Activated T-helper 1 cell treated with anti-CD3 and anti-CD28 coated beads, Interleukin-2, amount 50 U/mL, for 16 hours (primary cell): ENCODE results near the gene PTBP2.
"Not testable (repeated sequence)": the region's sequence is repeated elsewhere in the genome, so short reads cannot be mapped to it uniquely, and the experiment has no call there.

ENCODE experiments used
- DNase-seq, 2 donors: peaks; one replicate each; pipeline ENCODE4 v3.0.0-alpha.2; 2020; ENCODE audit warnings: low read depth in 1 of 2, low spot score in 1 of 2

Gene PTBP2

DNA sequence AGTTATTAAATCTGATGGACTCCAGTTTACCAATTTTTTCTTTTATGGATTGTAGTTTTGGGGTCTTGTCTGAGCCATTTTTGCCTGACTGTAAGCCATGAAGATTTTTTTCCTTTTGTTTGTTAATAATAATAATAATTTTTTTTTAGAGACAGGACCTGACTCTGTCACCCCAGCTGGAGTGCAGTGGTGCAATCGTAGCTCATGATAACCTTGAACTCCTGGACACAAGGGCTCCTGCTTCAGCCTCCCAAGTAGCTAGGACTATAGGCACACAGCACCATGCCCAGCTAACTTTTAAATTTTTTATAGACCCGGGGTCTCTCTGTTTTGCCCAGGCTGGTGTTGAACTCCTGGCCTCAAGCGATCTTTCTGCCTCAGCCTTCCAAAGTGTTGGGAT, 6.3 kb downstream of the PTBP2 start:
- DNase-seq = no peak

DNA sequence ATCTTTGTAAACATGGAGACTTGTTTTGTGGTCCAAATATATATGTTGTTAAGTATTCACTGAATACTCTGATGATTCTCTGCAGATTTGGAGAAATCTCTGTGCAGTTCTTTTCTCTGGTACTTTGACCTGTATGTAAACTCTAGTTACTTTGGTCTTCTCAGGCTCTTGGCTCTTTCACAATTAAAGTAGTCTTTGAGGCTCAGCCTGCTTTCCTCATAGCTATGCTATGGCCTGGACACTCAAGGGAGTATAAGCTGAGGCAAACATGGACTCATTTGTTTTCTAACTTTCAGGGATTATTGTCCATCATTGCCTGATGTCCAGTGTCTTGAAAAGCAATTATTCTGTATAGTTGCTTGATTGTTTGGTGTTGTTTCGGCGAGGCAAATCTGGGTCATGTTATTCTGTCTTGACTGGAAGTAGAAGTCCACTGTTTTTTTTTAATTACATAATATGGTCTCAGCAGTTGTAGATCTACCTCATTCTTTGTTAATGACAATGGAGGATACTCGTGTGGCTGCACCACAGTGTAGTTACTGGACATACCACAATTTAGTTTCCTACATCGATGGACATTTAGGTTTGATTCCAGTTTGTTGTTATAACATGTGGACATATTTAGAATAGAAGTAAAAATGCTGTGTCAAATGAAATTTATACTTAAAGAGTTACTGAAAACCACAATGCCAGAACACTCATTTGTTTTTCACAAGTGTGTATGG, 9.2 kb downstream of the PTBP2 start:
- DNase-seq = no peak

DNA sequence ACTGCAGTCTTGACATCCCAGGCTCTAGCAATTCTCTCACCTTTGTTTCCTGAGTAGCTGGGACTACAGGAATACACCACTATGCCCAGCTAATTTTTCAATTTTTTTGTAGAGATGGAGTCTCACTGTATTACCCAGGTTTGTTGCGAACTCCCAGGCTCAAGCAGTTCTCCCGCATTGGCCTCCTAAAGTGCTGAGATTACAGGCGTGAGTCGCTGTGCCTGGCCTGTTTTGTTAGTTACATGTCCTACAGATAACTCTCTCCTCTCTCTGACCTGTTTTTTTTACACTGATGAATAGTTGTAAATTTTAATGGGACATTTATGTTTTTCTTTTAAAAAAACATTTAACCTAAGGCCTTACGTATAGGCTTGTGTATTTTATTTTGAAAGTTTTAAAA, 19.8 kb downstream of the PTBP2 start:
- no peak for DNase-seq

DNA sequence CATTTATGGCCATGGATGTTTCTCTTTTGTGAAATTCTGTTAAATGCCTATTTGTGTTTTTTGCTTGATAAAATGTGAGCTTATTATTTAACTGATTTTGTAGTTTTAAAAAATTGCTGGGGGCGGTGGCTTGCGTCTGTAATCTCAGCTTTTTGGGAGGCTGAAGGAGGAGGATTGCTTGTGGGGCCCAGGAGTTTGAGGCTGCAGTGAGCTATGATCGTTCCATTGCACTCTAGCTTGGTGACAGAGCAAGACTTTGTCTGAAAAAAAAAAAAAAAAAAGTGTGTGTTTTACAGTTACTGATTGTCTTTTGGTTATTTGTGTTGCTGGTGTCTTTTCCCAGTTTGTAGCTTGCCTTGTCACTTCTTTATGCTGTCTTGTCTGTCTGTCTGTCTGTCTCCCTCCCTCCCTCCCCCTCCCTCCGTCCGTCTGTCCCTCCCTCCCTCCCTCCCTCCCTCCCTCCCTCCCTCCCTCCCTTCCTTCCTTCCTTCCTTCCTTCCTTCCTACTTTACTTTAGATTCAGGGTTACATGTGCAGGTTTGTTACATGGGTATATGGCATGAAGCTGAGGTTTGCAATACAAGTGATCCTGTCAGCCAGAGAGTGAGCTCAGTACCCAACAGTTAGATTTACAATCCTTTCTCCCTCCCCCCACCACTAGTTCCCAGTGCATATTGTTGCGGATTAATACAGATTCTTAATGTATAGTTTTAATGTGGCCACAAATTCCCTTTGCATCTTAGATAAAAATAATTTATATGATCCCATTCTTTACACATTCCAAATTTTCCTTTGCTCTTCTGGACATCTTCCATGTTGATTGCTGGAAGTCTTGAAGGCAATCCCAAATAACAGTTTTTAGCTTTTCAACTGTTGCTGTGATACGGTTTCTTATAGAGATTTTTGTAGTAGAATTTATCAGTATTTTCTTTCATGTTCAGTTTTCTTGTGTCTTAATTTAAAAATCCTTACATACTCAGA, 25.1 kb downstream of the PTBP2 start:
- DNase-seq = no peak

DNA sequence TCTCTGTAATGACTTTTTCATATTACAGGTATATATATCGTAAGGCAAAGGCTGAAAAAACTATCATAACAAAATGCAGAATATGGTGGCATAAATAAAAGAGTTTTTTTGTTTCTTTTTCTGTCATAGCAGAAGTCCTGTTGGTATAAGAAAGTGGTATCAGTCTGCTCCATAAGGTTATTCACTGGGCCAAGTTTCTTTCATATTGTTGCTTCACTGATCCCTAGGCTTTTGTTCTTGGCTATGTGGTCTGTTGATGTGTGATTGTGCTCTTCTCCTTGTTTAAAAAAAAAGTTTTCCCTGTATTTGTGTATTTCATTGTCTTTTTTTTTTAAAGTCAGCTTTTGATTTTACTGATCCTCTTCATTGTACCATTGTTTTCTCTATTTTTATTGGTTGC, 26.0 kb downstream of the PTBP2 start:
- no peak for DNase-seq

DNA sequence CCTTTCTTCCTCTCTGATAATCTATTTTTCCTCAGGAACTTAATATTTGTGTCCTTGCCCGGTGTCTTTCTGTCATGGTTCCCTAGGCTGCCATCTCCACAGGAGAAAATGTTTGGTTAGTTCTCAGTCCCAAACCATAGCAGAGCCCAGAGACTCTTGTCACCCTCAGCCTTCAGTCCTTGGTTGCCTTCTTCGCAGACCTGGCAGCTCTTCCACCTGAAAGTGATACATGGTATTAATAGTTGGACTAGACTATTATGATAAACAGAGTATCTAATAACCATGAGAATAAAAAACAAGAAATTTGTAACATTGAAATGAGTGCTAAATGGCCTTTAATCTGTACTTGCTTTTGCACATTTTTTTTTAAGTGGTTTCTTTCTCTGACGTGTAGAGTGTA, 26.5 kb downstream of the PTBP2 start:
- DNase-seq = no peak

DNA sequence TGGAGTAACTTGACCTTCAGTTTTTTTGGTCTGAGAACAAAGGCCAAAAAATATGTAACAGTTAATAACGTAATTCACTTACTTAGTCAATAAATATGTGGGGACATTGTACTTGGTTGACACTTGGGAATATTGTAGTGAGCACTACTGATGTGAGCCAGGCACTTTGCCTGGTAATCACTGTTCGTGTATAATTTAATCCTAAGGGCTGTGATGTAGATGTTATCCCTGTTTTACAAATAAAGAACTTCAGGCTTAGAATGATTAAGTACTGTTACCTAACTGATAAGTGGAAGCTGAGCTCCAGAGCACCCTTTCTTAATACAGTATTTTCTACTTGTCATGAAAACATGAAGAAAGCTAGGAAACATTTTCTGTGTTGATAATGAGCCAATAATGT, 28.0 kb downstream of the PTBP2 start:
- no peak for DNase-seq

DNA sequence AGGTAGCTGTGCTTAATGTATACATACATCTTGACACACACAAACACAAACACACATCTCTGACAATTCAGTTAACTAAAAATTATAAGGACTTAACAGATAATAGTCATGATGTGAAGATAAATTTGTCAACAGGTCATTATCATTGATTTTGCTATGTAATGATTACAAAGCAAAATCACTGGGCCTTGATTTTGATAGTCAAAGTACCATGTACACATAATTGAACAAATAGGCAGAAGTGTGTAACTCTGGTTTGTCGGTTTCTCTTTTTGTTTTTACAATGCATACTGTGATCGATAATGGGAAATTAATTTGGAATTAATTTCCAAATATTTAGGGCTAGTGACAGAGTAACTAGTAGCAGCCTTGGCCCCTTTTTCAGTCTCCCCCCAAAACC, 30.8 kb downstream of the PTBP2 start:
- DNase-seq = no peak

DNA sequence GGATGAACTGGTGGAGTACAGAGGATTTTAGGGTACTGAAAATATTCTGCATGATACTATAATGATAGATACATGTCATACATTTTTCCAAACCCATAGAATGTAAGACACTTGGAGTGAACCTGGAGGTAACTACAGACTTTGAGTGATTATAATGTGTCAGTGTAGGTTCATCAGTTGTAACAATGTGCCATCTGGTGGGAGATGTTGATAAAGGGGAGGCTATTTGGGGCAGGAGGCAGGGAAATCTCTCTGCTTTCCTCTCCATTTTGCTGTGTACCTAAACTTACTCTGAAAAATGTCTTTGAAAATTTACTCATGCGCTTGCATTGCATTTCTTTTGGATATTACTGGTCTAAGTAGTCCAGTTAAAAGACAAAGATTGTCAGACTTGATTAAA, 35.2 kb downstream of the PTBP2 start:
- DNase-seq = no peak

DNA sequence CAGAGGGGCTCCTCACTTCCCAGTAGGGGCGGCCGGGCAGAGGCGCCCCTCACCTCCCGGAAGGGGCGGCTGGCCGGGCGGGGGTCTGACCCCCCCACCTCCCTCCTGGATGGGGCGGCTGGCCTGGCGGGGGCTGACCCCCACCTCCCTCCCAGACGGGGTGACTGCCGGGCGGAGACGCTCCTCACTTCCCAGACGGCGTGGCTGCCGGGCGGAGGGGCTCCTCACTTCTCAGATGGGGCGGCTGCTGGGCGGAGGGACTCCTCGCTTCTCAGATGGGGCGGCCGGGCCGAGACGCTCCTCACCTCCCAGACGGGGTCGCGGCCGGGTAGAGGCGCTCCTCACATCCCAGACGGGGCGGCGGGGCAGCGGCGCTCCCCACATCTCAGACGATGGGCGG, 41.0 kb downstream of the PTBP2 start:
- not testable (repeated sequence) for DNase-seq

DNA sequence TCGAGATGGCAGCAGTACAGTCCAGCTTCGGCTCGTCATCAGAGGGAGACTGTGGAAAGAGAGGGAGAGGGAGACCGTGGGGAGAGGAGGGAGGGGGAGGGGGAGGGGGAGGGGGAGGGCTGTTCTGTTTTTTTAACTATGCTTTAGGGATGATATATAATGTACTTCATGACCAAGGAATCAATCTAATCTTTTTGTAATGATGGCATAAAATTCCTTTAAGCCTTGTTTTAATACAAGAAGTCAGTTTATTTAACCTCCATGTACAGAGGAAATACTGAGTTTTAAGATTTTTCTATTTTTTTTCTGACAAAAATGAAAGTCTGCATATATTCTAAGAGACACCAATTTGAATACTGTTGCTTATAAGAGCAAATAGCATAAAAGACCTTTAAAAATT, 41.9 kb downstream of the PTBP2 start:
- no peak for DNase-seq

DNA sequence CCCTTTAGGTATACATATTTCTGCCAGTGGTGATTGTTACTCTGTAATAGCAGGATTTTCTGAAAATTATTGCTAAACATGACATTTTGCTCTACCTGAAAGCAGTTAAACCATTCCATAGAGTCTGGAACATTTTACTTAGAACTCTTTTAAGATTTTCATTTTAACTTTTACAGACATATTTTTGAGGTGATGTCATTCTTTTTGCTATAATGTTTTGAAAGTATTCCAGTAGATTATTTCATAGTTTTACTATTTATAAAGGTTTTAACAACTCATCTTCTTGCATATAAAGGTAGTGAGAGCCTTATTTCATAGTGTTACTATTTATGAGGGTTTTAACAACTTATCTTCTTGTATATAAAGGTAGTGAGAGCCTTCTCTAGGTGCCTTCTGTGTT, 42.9 kb downstream of the PTBP2 start:
- no peak for DNase-seq

DNA sequence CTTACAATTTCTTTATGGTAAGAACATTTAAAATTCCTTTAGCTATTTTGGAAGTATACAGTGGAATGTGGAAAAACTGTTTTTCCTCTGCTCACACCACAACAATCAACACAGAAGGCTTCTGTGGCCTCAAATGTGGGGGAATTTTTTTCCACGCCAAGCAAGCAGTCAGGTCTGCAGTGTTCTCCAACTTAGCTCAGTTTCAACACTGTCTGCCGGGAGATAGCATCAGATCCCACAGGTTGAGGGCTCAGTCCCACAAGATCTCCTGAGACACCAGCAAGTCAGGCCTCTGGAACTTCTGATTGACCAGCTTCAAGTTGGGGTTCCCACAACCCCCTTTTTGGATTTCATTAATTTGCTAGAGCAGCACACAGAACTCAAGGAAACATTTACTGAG, 50.3 kb downstream of the PTBP2 start:
- no peak for DNase-seq

DNA sequence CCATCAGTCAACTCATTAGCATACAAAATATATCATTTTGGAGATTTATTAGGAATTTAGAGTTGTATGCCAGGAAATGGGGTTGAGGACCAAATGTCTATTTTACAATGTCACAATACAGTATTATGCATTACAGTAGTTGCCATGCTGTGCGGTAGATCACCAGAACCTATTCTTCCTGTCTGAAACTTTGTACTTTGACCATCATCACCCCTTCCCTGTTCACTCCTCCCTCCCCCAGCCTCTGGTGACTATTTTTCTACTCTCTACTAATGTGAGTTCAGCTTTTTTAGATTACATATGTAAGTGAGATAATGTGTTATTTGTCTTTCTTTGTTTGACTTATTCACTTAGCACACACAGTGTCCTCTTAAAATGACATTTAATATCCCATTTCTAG, 50.8 kb downstream of the PTBP2 start:
- no peak for DNase-seq

DNA sequence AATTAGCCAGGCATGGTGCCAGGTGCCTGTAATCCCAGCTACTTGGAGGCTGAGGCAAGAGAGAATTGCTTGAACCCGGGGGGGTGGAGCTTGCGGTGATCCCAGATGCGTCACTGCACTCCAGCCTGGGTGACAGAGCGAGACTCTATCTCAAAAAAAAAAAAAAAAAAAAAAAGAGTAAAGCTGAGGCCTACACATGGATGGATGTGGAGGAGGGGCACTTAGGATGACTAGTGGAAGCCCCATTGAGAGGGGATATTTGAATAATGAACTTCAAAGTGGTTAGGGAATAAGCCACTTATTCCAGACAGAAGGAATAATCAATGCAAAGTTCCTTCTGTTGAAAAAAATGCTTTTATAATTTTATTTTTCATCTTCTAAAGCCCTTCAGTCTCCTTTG, 51.4 kb downstream of the PTBP2 start:
- no peak for DNase-seq

DNA sequence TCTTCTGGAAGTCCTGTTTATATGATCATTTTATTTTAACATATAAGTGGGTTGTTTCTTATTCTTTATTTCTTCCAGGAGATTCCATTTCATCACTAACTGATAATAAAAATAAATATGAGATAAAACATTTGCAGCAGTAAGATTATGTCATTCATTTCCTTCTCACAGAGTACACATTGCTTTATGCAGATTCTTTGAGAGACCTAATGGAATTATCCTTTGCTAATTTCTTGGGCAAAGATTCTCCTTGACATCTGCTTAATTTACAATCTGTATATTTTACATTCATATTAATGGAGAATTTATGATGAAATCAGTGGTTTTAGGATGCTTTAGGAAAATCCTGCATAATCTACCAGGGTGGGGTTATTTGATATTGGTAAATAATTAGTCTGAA, 60.6 kb downstream of the PTBP2 start:
- no peak for DNase-seq

DNA sequence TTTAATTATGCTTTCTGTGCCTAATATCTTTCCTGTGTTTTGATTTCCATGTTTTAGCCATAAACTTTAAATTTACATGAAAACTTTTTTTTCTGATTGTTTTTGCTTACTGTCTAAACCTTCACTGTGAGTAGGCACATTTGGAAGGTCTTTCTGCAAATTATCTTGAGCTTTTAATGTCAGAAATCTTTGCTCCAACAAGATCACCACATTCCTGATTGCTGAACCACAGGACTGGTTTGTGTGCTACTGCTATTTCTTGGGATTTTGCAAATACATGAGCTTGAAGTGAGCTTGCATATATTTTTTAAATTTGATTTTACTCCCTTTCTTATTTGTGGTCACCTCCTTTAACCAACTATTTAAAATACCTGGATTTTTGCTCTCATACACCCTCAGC, 61.3 kb downstream of the PTBP2 start:
- DNase-seq = no peak

DNA sequence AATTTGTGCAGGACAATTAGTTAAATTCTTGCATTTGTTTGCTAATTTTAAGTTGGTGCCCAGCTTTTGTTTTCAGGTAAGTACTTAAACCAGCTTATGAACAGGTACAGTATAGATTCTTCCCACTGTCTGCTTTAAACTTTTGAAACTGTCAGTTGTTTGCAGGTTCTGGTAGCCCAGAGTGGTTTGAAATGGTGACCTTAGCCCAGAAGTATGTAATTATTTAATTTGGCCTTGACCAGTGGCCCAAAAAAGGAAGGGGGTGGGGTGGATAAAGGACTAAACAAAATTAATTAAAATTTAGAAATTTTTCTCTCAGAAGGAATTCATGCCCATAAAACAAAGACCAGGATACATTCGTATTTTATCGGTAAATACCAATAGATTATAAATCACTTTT, 69.0 kb downstream of the PTBP2 start:
- no peak for DNase-seq

DNA sequence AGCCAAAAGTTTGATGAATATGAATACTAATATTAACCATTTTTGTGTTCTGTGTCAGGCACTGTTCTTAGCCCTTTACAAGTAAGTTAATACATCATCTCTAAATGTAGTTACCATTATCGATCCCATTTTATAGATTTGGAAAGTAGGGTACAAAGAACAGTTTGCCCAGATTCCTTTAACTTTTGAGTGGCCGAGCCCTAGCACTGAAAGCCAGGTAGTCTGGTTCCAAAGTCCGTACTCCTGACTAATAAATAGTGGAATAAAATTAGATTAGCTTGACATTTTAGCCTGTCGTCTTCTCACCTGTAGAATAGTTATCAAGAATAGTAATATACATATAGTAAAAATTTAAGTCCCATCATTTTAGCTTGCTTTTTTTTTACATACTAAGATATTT, 70.6 kb downstream of the PTBP2 start:
- DNase-seq = no peak

DNA sequence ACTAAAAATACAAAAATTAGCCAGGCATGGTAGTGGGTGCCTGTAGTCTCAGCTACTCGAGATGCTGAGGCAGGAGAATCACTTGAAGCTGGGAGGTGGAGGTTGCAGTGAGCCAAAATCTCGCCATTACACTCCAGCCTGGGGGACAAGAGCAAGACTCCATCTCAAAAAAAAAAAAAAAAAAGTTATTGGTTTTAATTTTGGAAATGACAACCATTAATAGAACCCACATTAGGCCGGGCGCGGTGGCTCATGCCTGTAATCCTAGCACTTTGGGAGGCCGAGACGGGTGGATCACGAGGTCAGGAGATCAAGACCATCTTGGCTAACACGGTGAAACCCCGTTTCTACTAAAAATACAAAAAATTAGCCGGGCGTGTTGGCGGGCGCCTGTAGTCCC, 80.1 kb downstream of the PTBP2 start:
- not testable (repeated sequence) for DNase-seq

DNA sequence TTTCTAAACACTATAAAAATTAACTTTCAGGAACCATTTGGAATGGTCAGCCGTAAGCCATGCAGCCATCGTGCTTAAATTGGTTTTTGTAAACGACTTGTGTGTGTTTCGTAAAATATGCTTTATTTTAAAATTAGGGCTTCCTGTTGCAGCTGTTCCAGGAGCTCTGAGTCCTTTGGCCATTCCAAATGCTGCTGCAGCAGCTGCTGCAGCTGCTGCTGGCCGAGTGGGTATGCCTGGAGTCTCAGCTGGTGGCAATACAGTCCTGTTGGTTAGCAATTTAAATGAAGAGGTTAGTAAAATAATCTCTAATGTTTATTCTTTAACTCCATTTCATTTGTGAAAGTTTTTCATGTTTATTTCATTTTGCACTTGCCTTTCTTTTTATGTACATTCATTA, 83.1 kb downstream of the PTBP2 start:
- no peak for DNase-seq

DNA sequence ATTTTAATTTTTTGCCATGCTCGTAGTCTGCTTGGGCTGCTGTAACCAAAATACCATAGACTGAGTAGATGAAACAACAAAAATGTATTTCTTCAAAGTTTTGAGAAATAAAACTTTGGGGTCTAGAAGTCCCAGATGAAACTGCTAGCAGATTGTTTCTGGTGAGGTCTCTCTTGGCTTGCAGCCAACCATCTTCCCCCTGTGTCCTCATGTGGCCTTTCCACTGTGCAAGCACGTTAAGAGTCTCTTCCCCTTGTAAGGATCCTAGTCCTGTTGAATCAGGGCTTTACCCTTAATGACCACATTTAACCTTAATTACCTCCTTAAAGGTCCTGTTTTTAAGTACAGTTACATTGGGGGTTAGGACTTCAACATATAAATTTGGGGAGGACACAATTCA, 86.6 kb downstream of the PTBP2 start:
- DNase-seq = no peak

DNA sequence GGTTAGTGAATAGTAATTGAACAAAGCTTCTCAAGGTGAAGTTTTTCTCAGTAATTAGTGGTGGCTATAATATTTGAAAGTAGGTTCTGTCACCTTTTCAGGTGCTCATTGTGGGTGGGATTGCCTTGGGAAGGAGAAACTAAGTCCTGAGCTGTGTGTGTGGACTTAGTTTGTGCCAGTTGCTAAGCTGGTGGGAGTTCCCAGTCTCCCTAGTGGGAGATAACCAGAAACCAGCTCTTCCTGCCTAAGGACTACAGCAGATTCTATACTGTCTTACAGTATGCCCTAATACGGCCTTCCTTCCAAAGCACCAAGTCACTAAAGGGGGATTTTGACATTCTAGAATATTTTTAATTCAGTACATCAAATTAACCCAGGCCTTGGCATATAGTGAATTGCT, 94.3 kb downstream of the PTBP2 start:
- no peak for DNase-seq
